Esophagus muscularis mucosa (tissue), 4 donors: ENCODE data around the gene BRMS1.

Experiments
- EP300 ChIP-seq: sonication (generic); formaldehyde crosslinking; IDR thresholded peaks from one replicate; pipeline ENCODE4 v1.6.1; 2017; ENCODE audit warnings: antibody characterized with exemption
- POLR2A ChIP-seq: fragments of 450-650 bp; IDR thresholded peaks from one replicate; pipeline ENCODE4 v1.6.1; 2017; ENCODE audit warnings: antibody characterized with exemption, moderate library complexity, mild to moderate bottlenecking, low read depth
- POLR2AphosphoS5 ChIP-seq, 2 donors: sonication (generic); formaldehyde crosslinking; IDR thresholded peaks; one replicate each; pipeline ENCODE4 v1.6.1; 2017; ENCODE audit warnings: antibody characterized with exemption in 2 of 2
- TF ChIP-seq, protein P1 (sequence below), 3 experiments: fragments of 200-600 bp in 2 of 3; fragments of 450-650 bp in 1 of 3; sonication (generic) in 2 of 3; IDR thresholded peaks; one replicate each; pipeline ENCODE4 v1.5.1; 2017 to 2019; ENCODE audit warnings: antibody characterized with exemption in 3 of 3, mild to moderate bottlenecking in 2 of 3, moderate library complexity in 1 of 3

DNA sequence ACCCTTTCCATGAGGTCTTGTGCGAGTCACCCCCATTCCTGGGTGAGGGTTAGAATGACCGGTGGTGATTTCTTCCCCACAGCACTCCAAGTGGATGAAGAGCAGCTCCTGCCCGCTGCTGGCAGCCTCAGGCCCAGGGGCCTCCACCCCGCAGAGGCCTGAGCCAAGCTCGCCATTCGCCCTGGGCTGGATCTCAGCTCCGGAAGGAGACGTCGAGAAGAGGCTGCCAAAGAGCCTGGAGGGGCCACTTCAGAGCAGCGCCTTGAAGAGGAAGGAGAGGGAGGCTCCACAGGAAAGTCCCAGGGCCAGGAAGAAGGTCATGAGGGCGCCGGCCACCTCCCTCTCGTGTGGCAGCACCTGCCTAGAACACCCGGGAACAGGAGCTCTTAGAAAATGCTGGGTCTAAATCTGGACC is 18.3 kb upstream of the BRMS1 start:
- TF ChIP-seq POLR2A, result no peak
- no peak for TF ChIP-seq POLR2AphosphoS5 (IDR thresholded peaks at IDR 0.05)
- TF ChIP-seq, protein P1, sequence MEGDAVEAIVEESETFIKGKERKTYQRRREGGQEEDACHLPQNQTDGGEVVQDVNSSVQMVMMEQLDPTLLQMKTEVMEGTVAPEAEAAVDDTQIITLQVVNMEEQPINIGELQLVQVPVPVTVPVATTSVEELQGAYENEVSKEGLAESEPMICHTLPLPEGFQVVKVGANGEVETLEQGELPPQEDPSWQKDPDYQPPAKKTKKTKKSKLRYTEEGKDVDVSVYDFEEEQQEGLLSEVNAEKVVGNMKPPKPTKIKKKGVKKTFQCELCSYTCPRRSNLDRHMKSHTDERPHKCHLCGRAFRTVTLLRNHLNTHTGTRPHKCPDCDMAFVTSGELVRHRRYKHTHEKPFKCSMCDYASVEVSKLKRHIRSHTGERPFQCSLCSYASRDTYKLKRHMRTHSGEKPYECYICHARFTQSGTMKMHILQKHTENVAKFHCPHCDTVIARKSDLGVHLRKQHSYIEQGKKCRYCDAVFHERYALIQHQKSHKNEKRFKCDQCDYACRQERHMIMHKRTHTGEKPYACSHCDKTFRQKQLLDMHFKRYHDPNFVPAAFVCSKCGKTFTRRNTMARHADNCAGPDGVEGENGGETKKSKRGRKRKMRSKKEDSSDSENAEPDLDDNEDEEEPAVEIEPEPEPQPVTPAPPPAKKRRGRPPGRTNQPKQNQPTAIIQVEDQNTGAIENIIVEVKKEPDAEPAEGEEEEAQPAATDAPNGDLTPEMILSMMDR (IDR thresholded peaks at IDR 0.05), result no peak
- no peak for TF ChIP-seq EP300
